Vagina (tissue), 2 donors: ENCODE results near the gene SMIM29.
"Not testable (repeated sequence)": the region's sequence is repeated elsewhere in the genome, so short reads cannot be mapped to it uniquely, and the experiment has no call there.

ENCODE experiments used
- POLR2A ChIP-seq, 2 donors: fragments of 450-650 bp; IDR thresholded peaks; one replicate each; pipeline ENCODE4 v1.6.1; 2017; ENCODE audit warnings: antibody characterized with exemption in 2 of 2, mild to moderate bottlenecking in 2 of 2, moderate library complexity in 2 of 2
- POLR2AphosphoS5 ChIP-seq, 2 donors: sonication (generic); formaldehyde crosslinking; IDR thresholded peaks; one replicate each; pipeline ENCODE4 v1.9.0; 2017; ENCODE audit warnings: antibody characterized with exemption in 2 of 2, mild to moderate bottlenecking in 2 of 2, low read depth in 1 of 2; ENCODE audit not compliant: insufficient read depth in 1 of 2
- TF ChIP-seq, protein P1 (sequence below), 3 experiments: fragments of 450-650 bp in 2 of 3; fragments of 200-600 bp in 1 of 3; sonication (generic) in 1 of 3; IDR thresholded peaks; one replicate each; pipeline ENCODE4 v1.5.1; 2017 to 2019; ENCODE audit warnings: antibody characterized with exemption in 3 of 3, mild to moderate bottlenecking in 2 of 3, moderate library complexity in 2 of 3

DNA sequence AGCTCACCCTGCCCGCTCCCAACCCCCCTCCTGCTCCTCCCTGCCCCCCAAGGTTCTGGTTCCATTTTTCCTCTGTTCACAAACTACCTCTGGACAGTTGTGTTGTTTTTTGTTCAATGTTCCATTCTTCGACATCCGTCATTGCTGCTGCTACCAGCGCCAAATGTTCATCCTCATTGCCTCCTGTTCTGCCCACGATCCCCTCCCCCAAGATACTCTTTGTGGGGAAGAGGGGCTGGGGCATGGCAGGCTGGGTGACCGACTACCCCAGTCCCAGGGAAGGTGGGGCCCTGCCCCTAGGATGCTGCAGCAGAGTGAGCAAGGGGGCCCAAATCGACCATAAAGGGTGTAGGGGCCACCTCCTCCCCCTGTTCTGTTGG is 3.1 kb downstream of the SMIM29 start:
- not testable (repeated sequence) for TF ChIP-seq POLR2AphosphoS5 (IDR thresholded peaks at IDR 0.05; ENCODE audit: insufficient read depth in 1 of 2, low read depth in 1 of 2); POLR2A (IDR thresholded peaks at IDR 0.05)
- TF ChIP-seq, protein P1, sequence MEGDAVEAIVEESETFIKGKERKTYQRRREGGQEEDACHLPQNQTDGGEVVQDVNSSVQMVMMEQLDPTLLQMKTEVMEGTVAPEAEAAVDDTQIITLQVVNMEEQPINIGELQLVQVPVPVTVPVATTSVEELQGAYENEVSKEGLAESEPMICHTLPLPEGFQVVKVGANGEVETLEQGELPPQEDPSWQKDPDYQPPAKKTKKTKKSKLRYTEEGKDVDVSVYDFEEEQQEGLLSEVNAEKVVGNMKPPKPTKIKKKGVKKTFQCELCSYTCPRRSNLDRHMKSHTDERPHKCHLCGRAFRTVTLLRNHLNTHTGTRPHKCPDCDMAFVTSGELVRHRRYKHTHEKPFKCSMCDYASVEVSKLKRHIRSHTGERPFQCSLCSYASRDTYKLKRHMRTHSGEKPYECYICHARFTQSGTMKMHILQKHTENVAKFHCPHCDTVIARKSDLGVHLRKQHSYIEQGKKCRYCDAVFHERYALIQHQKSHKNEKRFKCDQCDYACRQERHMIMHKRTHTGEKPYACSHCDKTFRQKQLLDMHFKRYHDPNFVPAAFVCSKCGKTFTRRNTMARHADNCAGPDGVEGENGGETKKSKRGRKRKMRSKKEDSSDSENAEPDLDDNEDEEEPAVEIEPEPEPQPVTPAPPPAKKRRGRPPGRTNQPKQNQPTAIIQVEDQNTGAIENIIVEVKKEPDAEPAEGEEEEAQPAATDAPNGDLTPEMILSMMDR (IDR thresholded peaks at IDR 0.05): not testable (repeated sequence)
